ENCODE results near the gene MPV17L2.
"Not testable (repeated sequence)": the region's sequence is repeated elsewhere in the genome, so short reads cannot be mapped to it uniquely, and the experiment has no call there.

The MPV17L2 gene

DNA sequence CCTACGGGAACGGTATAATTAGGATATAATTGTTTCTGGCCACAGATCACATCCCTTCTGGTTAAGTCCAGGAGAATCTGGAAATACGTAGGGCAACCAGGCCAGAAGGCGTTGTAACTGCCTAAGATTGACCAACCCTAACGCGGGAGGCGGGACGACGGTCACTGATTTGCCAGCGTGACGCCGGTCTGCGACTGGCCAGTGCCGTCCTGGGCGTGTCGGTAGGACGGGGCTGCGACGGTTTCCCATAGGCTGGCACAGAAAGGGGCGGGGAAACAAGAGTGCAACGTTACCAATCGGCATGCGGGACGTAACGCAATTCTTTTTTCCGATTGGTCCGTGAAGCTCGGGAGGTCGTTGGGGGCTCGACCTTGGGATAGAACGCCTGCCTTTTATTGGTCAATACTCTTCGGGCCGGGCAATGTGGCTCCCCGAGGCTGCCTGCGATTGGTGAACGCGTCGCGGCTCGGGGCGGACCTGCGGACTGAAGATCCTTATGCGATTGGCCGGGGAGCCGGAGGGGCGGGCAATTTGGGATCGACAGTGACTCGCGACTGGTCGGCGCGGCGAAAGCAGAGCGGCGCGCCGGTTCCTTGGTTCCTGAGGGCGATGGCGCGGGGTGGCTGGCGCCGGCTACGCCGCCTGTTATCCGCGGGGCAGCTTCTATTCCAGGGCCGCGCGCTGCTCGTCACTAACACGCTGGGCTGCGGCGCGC is at the start of gene MPV17L2:
Gene MPV17L2 (plus strand): TSS at position 546 of the 715 bp plus-strand sequence. CDS start 64 bp downstream, at position 610.
- DNase-seq (ENCODE audit: low spot score): peak; percentile 96

DNA sequence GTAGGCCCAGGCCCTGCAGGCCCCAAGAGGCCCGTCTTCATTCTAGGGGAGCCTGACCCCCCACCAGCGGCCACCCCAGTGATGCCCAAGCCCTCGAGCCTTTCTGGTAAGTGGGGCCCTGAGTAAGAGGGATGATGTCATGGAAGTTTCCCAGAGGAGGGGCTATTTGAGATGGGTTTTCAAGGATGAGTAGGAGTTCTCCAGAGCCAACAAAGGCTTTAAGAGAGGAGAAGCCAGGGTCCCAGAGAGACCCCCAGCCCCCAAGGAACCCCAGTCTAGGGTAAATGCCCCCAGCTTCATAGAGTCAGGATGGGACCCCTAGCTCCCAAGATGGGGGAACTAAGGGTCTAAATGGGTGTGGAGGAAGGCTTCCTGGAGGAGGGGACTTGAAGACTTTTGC is 49.1 kb upstream of the MPV17L2 start:
- DNase-seq (ENCODE audit: low spot score): no peak

GRCh38 chr19:18144361-18144760 is 48.7 kb upstream of the MPV17L2 start:
- DNase-seq (ENCODE audit: low spot score): no peak

GRCh38 chr19:18144906-18145305 is 48.1 kb upstream of the MPV17L2 start:
- DNase-seq (ENCODE audit: low spot score): no peak

DNA sequence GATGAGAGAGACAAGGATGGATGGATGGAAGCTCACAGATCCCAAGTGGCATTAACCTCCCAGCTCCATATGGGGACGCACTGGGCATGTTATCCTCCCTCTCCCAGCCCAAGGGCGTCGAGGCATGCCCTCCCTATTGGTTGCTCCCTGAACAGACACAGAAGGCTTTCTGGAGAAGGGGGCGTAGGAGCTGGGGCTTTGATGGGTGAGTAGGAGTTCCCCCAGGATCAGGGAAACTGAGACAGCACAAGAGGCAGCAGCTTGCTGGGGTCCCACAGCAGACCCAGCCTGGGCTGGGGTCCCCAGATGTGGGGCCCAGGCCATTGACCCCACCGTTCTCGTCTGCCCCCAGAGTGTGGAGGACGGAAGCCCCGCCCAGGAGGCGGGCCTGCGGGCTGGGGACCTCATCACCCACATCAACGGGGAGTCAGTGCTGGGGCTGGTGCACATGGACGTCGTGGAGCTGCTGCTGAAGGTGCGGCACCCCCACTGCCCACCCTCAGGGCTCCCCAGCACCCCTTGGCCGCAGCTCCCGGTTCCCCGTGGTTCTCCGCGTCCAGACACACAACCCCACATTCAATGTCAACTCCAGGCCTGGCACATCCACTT is 47.5 kb upstream of the MPV17L2 start:
- no peak for DNase-seq (ENCODE audit: low spot score)

DNA sequence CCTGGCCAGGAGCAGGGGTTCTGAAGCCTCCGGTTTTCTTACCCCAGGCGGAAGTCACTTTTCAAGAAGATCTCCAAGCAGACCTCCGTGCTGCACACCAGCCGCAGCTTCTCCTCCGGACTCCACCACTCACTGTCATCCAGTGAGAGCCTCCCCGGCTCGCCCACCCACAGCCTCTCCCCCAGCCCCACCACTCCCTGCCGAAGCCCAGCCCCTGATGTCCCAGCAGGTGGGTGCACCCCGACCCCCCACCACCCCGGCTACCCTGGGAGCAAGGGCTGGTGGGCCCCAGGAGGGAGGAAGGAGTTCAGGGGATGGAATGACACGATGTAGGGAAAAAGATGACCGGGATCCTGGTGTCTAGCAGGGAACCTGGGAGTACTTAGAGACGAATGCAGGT is 45.6 kb upstream of the MPV17L2 start:
- no peak for DNase-seq (ENCODE audit: low spot score)

DNA sequence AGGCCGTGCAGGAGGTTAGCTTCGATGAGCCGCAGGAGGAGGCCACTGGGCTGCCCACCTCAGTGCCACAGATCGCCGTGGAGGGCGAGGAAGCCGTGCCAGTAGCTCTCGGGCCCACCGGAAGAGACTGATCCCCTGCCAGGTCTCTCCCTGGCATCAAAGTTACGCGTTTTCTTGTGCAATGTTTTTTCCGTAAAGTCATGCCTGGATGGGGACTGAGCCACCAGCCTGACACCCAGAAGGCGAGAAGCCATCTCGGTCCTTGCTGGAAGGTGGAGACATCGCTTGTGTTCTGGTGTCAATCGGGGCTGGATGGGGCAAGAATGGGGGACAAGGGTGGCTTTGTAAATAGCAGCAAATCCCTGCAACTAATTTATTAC is 43.4 kb upstream of the MPV17L2 start:
- DNase-seq (ENCODE audit: low spot score): no peak

GRCh38 chr19:18150776-18151624 is 42.0 kb upstream of the MPV17L2 start:
- DNase-seq (ENCODE audit: low spot score): no peak

- peak; percentile 93 for DNase-seq (ENCODE audit: low spot score)
Observed at GRCh38 chr19:18152442-18152816, 40.6 kb upstream of the MPV17L2 start.

DNA sequence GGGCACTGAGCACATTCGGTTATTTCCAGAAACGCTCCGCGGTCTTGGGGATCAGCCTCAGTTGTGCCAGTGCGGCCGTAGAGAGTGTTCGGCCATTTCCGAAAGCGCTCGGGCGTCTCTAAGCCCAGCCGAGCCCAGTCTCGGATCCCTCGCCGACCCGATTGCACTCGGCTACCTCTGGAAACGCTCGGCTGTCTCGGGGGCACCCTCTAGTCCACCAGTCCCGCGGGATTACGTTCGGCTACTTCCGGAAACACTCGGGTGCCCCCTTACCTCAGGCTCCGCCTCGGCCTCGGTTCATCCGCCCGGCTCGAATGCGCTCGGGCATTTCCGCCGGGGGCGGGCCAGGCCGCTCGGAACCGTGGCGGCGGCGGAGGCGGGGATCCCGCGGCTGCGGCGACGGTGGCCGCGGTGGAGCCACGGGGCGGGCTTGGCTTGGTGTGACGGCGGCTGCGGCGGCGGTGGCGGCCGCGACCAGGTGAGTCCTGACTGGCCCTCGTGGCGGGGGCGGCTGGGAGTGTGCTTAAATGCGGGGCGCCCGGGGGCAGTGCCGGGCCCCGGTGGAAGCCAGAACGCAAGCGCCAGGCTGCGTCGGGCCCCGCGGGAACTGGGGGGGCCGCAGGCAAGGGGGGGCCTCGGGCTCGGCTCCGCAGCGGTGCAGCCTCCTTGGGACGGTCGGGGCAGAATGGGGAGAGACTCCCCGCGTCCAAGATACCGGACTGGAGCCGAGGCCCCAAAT is 40.0 kb upstream of the MPV17L2 start, which contains the start of gene PIK3R2:
Gene PIK3R2 (plus strand): TSS at position 347 of the 739 bp plus-strand sequence. CDS start 2,717 bp downstream, outside the sequence.
- DNase-seq (ENCODE audit: low spot score): peak; percentile 98

- DNase-seq (ENCODE audit: low spot score): peak; percentile 57
Observed at GRCh38 chr19:18153556-18154134, 39.4 kb upstream of the MPV17L2 start.

DNA sequence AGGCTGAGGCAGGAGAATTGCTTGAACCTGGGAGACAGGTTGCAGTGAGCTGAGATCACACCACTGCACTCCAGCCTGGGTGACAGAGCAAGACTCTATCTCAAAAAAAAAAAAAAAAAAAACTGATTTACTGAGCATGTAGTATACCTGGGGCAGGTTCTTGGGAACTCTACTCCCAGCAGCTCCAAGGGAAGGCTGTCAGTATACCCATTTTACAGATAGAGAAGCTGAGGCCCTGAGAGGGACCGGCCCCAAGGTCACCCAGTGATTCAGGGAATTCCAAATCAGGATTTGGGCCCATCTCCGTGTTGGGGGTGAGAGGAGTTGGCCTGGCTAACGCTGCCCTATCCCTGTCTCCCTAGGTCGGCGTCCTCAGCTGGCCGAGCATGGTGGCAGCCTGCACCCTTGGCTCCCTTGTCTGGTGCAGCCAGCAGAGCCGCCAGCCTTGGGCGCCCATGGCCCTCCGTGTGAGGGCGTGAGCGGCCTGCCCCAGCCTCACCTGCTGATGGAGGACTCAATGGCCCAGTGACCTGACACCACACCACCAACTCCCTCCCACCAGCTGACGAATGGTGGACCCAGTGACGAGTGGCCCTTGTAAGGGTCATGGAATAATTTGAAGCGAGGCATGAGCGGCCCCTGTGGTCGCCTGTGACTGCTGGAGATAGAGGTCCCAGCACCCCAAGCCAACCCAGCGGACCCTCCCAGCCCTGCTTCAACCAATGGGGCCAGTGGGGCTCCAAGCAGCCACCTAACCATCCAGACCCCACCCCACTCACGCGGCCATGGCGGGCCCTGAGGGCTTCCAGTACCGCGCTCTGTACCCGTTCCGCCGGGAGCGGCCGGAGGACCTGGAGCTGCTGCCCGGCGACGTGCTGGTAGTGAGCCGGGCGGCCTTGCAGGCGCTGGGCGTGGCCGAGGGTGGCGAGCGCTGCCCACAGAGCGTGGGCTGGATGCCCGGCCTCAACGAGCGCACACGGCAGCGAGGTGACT is 37.6 kb upstream of the MPV17L2 start:
- DNase-seq (ENCODE audit: low spot score): no peak

DNA sequence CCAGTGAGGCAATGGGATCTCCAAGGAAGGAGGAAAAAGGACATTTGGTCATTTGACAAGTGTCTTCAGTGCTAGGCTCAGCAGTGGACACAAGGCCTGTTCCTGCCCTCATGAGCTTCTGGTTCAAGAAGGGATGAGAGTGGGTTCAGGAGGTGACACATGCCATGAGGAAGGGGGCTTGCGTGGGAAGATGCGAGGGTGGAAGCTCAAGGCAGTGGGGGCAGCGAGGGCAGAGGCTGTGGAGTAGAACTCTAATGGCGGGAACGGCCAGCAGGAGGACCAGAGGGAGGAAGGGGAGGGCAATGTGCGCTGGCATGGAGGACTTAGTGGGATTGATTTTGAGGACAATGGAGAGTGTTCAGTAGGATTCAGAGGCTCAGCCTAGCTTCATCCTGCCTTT is 36.8 kb upstream of the MPV17L2 start:
- DNase-seq (ENCODE audit: low spot score): no peak

DNA sequence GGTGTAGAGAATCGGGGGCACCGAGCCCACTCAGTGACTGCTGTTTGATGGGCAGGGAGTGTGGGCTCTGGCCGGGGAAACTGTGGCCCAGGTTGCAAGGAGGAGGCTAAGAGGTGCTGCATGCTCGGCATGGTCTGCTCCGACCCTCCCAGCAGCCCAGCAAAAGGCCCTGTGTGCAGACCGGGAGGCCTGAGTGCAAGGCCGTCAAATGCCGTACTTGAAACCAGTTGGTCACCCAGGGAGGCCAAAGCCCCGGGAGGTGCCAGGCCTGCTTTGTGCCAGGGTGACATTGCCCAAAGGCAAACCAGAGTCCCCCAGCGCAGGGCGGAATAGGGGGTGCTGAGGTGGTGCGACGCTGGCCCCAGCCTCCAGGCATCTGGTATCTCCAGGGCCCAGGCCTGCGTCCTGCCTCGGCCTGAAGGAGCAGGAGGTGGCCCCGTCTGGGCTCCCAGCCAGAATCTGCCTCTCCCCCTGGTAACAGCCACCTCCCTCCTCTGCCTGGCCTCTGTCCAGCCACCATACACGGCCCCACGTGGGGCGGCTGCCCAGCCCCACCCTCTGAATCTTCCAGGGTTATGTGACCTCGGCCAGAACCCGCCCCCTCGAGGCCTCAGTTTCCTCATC is 36.1 kb upstream of the MPV17L2 start:
- peak; percentile 79 for DNase-seq (ENCODE audit: low spot score)

- DNase-seq (ENCODE audit: low spot score): peak; percentile 64
Observed at GRCh38 chr19:18157465-18158063, 35.5 kb upstream of the MPV17L2 start.

- DNase-seq (ENCODE audit: low spot score): no peak
Observed at GRCh38 chr19:18158467-18158866, 34.6 kb upstream of the MPV17L2 start.

- DNase-seq (ENCODE audit: low spot score): not testable (repeated sequence)
Observed at GRCh38 chr19:18159059-18159616, 33.9 kb upstream of the MPV17L2 start.

DNA sequence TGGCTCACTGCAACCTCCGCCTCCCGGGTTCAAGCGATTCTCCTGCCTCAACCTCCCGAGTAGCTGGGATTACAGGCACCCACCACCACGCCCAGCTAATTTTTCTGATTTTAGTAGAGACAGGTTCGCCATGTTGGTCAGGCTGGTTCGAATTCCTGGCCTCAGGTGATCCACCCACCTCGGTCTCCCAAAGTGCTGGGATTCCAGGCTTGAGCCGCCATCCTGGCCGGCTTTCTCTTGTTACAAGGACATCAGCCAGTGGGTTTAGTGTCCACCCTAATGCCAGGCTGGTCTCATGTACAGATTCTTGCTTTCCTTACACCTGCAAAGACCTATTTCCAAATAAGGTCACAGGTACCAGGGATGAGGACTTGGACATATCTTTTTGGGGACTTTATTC is 33.2 kb upstream of the MPV17L2 start:
- no peak for DNase-seq (ENCODE audit: low spot score)

DNA sequence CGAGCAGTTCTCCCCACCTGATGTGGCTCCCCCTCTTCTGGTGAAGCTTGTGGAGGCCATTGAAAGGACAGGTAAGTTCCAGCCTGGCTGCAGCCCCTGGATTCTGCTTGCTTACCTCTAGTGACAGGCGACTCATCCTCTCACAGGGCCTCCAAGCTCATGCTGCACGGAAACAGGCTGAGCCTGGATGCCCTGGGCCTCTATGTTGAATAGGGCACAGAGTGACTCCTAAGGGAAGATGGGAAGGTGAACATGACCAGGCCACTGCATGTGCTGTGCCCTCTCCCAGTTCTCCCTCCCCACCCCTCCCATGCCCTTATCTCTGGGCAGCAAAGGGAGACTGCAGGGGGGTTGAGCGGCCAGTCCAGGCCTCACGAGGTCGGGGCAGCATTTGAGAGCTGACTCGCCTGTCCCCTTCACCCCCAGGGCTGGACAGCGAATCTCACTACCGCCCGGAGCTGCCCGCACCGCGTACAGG is 32.5 kb upstream of the MPV17L2 start:
- DNase-seq (ENCODE audit: low spot score): no peak

Measured in D341Med (cell line).